HEK293 (cell line): ENCODE measurements around the gene PERM1.

ENCODE experiments used
- BCL11B ChIP-seq: fragments of 450-650 bp; formaldehyde crosslinking; IDR thresholded peaks from 2 replicates; pipeline ENCODE4 v1.5.1; 2016; ENCODE audit warnings: low read depth, missing biosample characterization, missing genetic modification characterization
- HOXC10 ChIP-seq: sonication (generic); formaldehyde crosslinking; IDR thresholded peaks from 2 replicates; pipeline ENCODE4 v1.8.1; 2023; ENCODE audit warnings: mild to moderate bottlenecking, missing genetic modification reagents
- KLF1 ChIP-seq: fragments of 450-650 bp; formaldehyde crosslinking; IDR thresholded peaks from 2 replicates; pipeline ENCODE4 v1.5.1; 2016; ENCODE audit warnings: missing biosample characterization, missing genetic modification characterization
- KLF9 ChIP-seq: fragments of 450-650 bp; formaldehyde crosslinking; IDR thresholded peaks from 2 replicates; pipeline ENCODE4 v1.5.1; 2016; ENCODE audit warnings: missing biosample characterization, missing genetic modification characterization, low read depth
- SCRT1 ChIP-seq: fragments of 450-650 bp; formaldehyde crosslinking; IDR thresholded peaks from 2 replicates; pipeline ENCODE4 v1.5.1; 2016; ENCODE audit warnings: missing biosample characterization, missing genetic modification characterization, borderline replicate concordance
- SCRT2 ChIP-seq: fragments of 450-650 bp; formaldehyde crosslinking; IDR thresholded peaks from 2 replicates; pipeline ENCODE4 v1.5.1; 2016; ENCODE audit warnings: missing biosample characterization, missing genetic modification characterization
- TRIM28 ChIP-seq: IDR thresholded peaks from 2 replicates; pipeline ENCODE4 v1.6.1; 2011; ENCODE audit warnings: low read length, control low read depth, borderline replicate concordance
- WT1 ChIP-seq: fragments of 450-650 bp; formaldehyde crosslinking; IDR thresholded peaks from 2 replicates; pipeline ENCODE4 v1.5.1; 2016; ENCODE audit warnings: missing biosample characterization, missing genetic modification characterization
- ZBTB7A ChIP-seq: fragments of 450-650 bp; formaldehyde crosslinking; IDR thresholded peaks from 2 replicates; pipeline ENCODE4 v1.5.1; 2016; ENCODE audit warnings: low read depth, missing biosample characterization, missing genetic modification characterization
- ZEB2 ChIP-seq: fragments of 450-650 bp; formaldehyde crosslinking; IDR thresholded peaks from 2 replicates; pipeline ENCODE4 v1.5.1; 2016; ENCODE audit warnings: missing biosample characterization, missing genetic modification characterization
- ZFHX2 ChIP-seq: fragments of 450-650 bp; formaldehyde crosslinking; conservative IDR thresholded peaks from 2 replicates; pipeline ENCODE4 v1.5.1; 2016; ENCODE audit warnings: missing biosample characterization, missing genetic modification characterization
- ZFP69B ChIP-seq: fragments of 450-650 bp; formaldehyde crosslinking; IDR thresholded peaks from 2 replicates; pipeline ENCODE4 v1.5.1; 2016; ENCODE audit warnings: missing biosample characterization, missing genetic modification characterization
- ZIC2 ChIP-seq: fragments of 450-650 bp; formaldehyde crosslinking; IDR thresholded peaks from 2 replicates; pipeline ENCODE4 v1.5.1; 2016; ENCODE audit warnings: missing biosample characterization, missing genetic modification characterization
- ZNF10 ChIP-seq: fragments of 450-650 bp; formaldehyde crosslinking; IDR thresholded peaks from 2 replicates; pipeline ENCODE4 v1.5.1; 2017; ENCODE audit warnings: missing biosample characterization, missing genetic modification characterization
- ZNF184 ChIP-seq: fragments of 450-650 bp; IDR thresholded peaks from 2 replicates; pipeline ENCODE4 v1.5.1; 2018; ENCODE audit warnings: missing biosample characterization, mild to moderate bottlenecking, missing genetic modification characterization
- ZNF391 ChIP-seq: fragments of 450-650 bp; formaldehyde crosslinking; IDR thresholded peaks from 2 replicates; pipeline ENCODE4 v1.5.1; 2016; ENCODE audit warnings: low read depth, missing biosample characterization, missing genetic modification characterization, borderline replicate concordance
- ZNF423 ChIP-seq: fragments of 450-650 bp; formaldehyde crosslinking; IDR thresholded peaks from 2 replicates; pipeline ENCODE4 v1.5.1; 2016; ENCODE audit warnings: missing biosample characterization, missing genetic modification characterization
- ZNF639 ChIP-seq: fragments of 450-650 bp; formaldehyde crosslinking; IDR thresholded peaks from 2 replicates; pipeline ENCODE4 v1.5.1; 2016; ENCODE audit warnings: missing biosample characterization, missing genetic modification characterization
- ZNF692 ChIP-seq: fragments of 450-650 bp; formaldehyde crosslinking; IDR thresholded peaks from 2 replicates; pipeline ENCODE4 v1.5.1; 2016; ENCODE audit warnings: missing biosample characterization, missing genetic modification characterization
- ZSCAN16 ChIP-seq: fragments of 450-650 bp; formaldehyde crosslinking; IDR thresholded peaks from 2 replicates; pipeline ENCODE4 v1.5.1; 2016; ENCODE audit warnings: missing biosample characterization, missing genetic modification characterization
- TF ChIP-seq, protein P1 (sequence below): fragments of 450-650 bp; formaldehyde crosslinking; conservative IDR thresholded peaks from 2 replicates; pipeline ENCODE4 v1.5.1; 2016; ENCODE audit warnings: low read depth, missing biosample characterization, missing genetic modification characterization
- TF ChIP-seq, protein P2 (sequence below): fragments of 450-650 bp; formaldehyde crosslinking; IDR thresholded peaks from 2 replicates; pipeline ENCODE4 v1.5.1; 2016; ENCODE audit warnings: missing biosample characterization, missing genetic modification characterization
- TF ChIP-seq, protein P3 (sequence below): fragments of 450-650 bp; formaldehyde crosslinking; IDR thresholded peaks from 2 replicates; pipeline ENCODE4 v1.5.1; 2016; ENCODE audit warnings: missing biosample characterization, missing genetic modification characterization
- TF ChIP-seq, protein P4 (sequence below): fragments of 450-650 bp; formaldehyde crosslinking; IDR thresholded peaks from 2 replicates; pipeline ENCODE4 v1.5.1; 2016; ENCODE audit warnings: missing biosample characterization, missing genetic modification characterization
- TF ChIP-seq, protein P5 (sequence below): fragments of 450-650 bp; formaldehyde crosslinking; IDR thresholded peaks from 2 replicates; pipeline ENCODE4 v1.5.1; 2016; ENCODE audit warnings: missing biosample characterization, missing genetic modification characterization

Gene PERM1

GRCh38 chr1:934991-935750, 46.7 kb downstream of the PERM1 start (continued):
- TF ChIP-seq, protein P1, sequence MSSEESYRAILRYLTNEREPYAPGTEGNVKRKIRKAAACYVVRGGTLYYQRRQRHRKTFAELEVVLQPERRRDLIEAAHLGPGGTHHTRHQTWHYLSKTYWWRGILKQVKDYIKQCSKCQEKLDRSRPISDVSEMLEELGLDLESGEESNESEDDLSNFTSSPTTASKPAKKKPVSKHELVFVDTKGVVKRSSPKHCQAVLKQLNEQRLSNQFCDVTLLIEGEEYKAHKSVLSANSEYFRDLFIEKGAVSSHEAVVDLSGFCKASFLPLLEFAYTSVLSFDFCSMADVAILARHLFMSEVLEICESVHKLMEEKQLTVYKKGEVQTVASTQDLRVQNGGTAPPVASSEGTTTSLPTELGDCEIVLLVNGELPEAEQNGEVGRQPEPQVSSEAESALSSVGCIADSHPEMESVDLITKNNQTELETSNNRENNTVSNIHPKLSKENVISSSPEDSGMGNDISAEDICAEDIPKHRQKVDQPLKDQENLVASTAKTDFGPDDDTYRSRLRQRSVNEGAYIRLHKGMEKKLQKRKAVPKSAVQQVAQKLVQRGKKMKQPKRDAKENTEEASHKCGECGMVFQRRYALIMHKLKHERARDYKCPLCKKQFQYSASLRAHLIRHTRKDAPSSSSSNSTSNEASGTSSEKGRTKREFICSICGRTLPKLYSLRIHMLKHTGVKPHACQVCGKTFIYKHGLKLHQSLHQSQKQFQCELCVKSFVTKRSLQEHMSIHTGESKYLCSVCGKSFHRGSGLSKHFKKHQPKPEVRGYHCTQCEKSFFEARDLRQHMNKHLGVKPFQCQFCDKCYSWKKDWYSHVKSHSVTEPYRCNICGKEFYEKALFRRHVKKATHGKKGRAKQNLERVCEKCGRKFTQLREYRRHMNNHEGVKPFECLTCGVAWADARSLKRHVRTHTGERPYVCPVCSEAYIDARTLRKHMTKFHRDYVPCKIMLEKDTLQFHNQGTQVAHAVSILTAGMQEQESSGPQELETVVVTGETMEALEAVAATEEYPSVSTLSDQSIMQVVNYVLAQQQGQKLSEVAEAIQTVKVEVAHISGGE = no peak
- peak; percentile 60; the same call in 1 of the 2 replicates for TF ChIP-seq ZEB2
- TF ChIP-seq BCL11B = 0 out of 2 replicates have a peak, but pooled peaks have one; percentile 19
- peak; percentile 64 for TF ChIP-seq ZFP69B (tag by site-specific recombination)
- TF ChIP-seq, protein P2, sequence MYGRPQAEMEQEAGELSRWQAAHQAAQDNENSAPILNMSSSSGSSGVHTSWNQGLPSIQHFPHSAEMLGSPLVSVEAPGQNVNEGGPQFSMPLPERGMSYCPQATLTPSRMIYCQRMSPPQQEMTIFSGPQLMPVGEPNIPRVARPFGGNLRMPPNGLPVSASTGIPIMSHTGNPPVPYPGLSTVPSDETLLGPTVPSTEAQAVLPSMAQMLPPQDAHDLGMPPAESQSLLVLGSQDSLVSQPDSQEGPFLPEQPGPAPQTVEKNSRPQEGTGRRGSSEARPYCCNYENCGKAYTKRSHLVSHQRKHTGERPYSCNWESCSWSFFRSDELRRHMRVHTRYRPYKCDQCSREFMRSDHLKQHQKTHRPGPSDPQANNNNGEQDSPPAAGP (tag by site-specific recombination) = peak; percentile 25; the same call in 1 of the 2 replicates
- peak; percentile 91 for TF ChIP-seq ZNF10 (tag by site-specific recombination)
- TF ChIP-seq KLF9 (tag by site-specific recombination) = 0 out of 2 replicates have a peak, but pooled peaks have one; percentile 8
- 0 out of 2 replicates have a peak, but pooled peaks have one; percentile 39 for TF ChIP-seq ZBTB7A (tag by site-specific recombination)
- no peak for TF ChIP-seq ZNF184 (tag by site-specific recombination)
- 0 out of 2 replicates have a peak, but pooled peaks have one; percentile 10 for TF ChIP-seq ZNF639
- TF ChIP-seq ZIC2 (tag by site-specific recombination) = peak; percentile 98
- 0 out of 2 replicates have a peak, but pooled peaks have one; percentile 8 for TF ChIP-seq ZSCAN16 (tag by site-specific recombination)
- TF ChIP-seq TRIM28 = peak; percentile 53; the same call in 1 of the 2 replicates
- TF ChIP-seq, protein P3, sequence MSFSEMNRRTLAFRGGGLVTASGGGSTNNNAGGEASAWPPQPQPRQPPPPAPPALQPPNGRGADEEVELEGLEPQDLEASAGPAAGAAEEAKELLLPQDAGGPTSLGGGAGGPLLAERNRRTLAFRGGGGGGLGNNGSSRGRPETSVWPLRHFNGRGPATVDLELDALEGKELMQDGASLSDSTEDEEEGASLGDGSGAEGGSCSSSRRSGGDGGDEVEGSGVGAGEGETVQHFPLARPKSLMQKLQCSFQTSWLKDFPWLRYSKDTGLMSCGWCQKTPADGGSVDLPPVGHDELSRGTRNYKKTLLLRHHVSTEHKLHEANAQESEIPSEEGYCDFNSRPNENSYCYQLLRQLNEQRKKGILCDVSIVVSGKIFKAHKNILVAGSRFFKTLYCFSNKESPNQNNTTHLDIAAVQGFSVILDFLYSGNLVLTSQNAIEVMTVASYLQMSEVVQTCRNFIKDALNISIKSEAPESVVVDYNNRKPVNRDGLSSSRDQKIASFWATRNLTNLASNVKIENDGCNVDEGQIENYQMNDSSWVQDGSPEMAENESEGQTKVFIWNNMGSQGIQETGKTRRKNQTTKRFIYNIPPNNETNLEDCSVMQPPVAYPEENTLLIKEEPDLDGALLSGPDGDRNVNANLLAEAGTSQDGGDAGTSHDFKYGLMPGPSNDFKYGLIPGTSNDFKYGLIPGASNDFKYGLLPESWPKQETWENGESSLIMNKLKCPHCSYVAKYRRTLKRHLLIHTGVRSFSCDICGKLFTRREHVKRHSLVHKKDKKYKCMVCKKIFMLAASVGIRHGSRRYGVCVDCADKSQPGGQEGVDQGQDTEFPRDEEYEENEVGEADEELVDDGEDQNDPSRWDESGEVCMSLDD (tag by site-specific recombination) = 0 out of 2 replicates have a peak, but pooled peaks have one; percentile 31
- no peak for TF ChIP-seq HOXC10 (CRISPR knock-in tag)
- TF ChIP-seq ZNF423 (tag by site-specific recombination) = no peak; the same call in 1 of the 2 replicates
- TF ChIP-seq, protein P4, sequence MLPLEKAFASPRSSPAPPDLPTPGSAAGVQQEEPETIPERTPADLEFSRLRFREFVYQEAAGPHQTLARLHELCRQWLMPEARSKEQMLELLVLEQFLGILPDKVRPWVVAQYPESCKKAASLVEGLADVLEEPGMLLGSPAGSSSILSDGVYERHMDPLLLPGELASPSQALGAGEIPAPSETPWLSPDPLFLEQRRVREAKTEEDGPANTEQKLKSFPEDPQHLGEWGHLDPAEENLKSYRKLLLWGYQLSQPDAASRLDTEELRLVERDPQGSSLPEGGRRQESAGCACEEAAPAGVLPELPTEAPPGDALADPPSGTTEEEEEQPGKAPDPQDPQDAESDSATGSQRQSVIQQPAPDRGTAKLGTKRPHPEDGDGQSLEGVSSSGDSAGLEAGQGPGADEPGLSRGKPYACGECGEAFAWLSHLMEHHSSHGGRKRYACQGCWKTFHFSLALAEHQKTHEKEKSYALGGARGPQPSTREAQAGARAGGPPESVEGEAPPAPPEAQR (tag by site-specific recombination) = no peak
- peak; percentile 57; the same call in 1 of the 2 replicates for TF ChIP-seq KLF1 (tag by site-specific recombination)
- peak; percentile 93 for TF ChIP-seq ZFHX2 (tag by site-specific recombination)
- peak; percentile 94 for TF ChIP-seq SCRT1 (tag by site-specific recombination)
- TF ChIP-seq WT1 = peak; percentile 56; the same call in 1 of the 2 replicates
- peak; percentile 94 for TF ChIP-seq SCRT2 (tag by site-specific recombination)
- TF ChIP-seq, protein P5, sequence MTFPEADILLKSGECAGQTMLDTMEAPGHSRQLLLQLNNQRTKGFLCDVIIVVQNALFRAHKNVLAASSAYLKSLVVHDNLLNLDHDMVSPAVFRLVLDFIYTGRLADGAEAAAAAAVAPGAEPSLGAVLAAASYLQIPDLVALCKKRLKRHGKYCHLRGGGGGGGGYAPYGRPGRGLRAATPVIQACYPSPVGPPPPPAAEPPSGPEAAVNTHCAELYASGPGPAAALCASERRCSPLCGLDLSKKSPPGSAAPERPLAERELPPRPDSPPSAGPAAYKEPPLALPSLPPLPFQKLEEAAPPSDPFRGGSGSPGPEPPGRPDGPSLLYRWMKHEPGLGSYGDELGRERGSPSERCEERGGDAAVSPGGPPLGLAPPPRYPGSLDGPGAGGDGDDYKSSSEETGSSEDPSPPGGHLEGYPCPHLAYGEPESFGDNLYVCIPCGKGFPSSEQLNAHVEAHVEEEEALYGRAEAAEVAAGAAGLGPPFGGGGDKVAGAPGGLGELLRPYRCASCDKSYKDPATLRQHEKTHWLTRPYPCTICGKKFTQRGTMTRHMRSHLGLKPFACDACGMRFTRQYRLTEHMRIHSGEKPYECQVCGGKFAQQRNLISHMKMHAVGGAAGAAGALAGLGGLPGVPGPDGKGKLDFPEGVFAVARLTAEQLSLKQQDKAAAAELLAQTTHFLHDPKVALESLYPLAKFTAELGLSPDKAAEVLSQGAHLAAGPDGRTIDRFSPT (tag by site-specific recombination) = no peak
- peak; percentile 33 for TF ChIP-seq ZNF692
- TF ChIP-seq ZNF391 (tag by site-specific recombination) = no peak
